OCI-LY1 (cell line): Measurements from ENCODE around the gene FAF1.

Source experiments
- H2AFZ ChIP-seq: fragments of 200-600 bp; sonication (generic), shearing (Covaris generic); 2 replicates; pipeline ENCODE4 v1.6.0; 2014; ENCODE audit warnings: antibody characterized with exemption, mild to moderate bottlenecking, low read length
- H3F3A ChIP-seq: fragments of 200-600 bp; sonication (generic), shearing (Covaris generic); 2 replicates; pipeline ENCODE4 v1.6.0; 2014; ENCODE audit warnings: mild to moderate bottlenecking, antibody characterized with exemption, low read length, moderate library complexity; ENCODE audit not compliant: insufficient read depth
- H3K27ac ChIP-seq: fragments of 200-600 bp; sonication (generic); 2 replicates; pipeline ENCODE4 v1.5.1; 2014; ENCODE audit warnings: low read length, mixed run types, mild to moderate bottlenecking, low read depth; ENCODE audit not compliant: poor library complexity, severe bottlenecking
- H3K27me3 ChIP-seq: fragments of 200-600 bp; sonication (generic); 2 replicates; pipeline ENCODE4 v1.6.0; 2014; ENCODE audit warnings: antibody characterized with exemption, mild to moderate bottlenecking, low read length, moderate library complexity; ENCODE audit not compliant: insufficient read depth
- H3K36me3 ChIP-seq: fragments of 200-600 bp; sonication (generic); 2 replicates; pipeline ENCODE4 v1.6.1; 2014; ENCODE audit warnings: mild to moderate bottlenecking, antibody characterized with exemption, low read length, moderate library complexity, mixed read lengths; ENCODE audit not compliant: insufficient read depth
- H3K4me1 ChIP-seq: fragments of 200-600 bp; sonication (generic); 2 replicates; pipeline ENCODE4 v1.5.1; 2014; ENCODE audit warnings: mild to moderate bottlenecking, low read length, moderate library complexity; ENCODE audit not compliant: insufficient read depth, severe bottlenecking
- H3K4me2 ChIP-seq: fragments of 200-600 bp; sonication (generic), shearing (Covaris generic); 2 replicates; pipeline ENCODE4 v1.6.1; 2014; ENCODE audit warnings: low read length
- H3K4me3 ChIP-seq: fragments of 200-600 bp; sonication (generic); 2 replicates; pipeline ENCODE4 v1.5.1; 2014; ENCODE audit warnings: low read length, low read depth, mild to moderate bottlenecking, mixed read lengths; ENCODE audit not compliant: poor library complexity, severe bottlenecking
- H3K79me2 ChIP-seq: fragments of 200-600 bp; shearing (Covaris generic); 2 replicates; pipeline ENCODE4 v1.6.1; 2016; ENCODE audit warnings: mixed run types, low read length, mixed read lengths; ENCODE audit not compliant: insufficient read depth
- H3K9ac ChIP-seq: fragments of 200-600 bp; sonication (generic), shearing (Covaris generic); 2 replicates; pipeline ENCODE4 v1.6.1; 2014; ENCODE audit warnings: mild to moderate bottlenecking, low read length, mixed read lengths
- H3K9me2 ChIP-seq: fragments of 200-600 bp; sonication (generic), shearing (Covaris generic); 2 replicates; pipeline ENCODE4 v1.6.1; 2014; ENCODE audit warnings: low read depth, mild to moderate bottlenecking, low read length, mixed read lengths
- H3K9me3 ChIP-seq: fragments of 200-600 bp; shearing (Covaris generic); 2 replicates; pipeline ENCODE4 v1.6.1; 2014; ENCODE audit warnings: low read length, mixed read lengths
- H4K20me1 ChIP-seq: fragments of 200-600 bp; sonication (generic), shearing (Covaris generic); 2 replicates; pipeline ENCODE4 v1.6.0; 2016; ENCODE audit warnings: mild to moderate bottlenecking, low read length; ENCODE audit not compliant: insufficient read depth
- CTCF ChIP-seq: fragments of 200-600 bp; sonication (generic), shearing (Covaris generic); IDR thresholded peaks from 2 replicates; pipeline ENCODE4 v1.5.1; 2017; ENCODE audit warnings: mild to moderate bottlenecking, antibody characterized with exemption, low read length, moderate library complexity, mixed read lengths
- EZH2 ChIP-seq: fragments of 200-600 bp; sonication (generic), shearing (Covaris generic); IDR thresholded peaks from 2 replicates; pipeline ENCODE4 v1.8.0; 2017; ENCODE audit warnings: borderline replicate concordance, mixed run types, mild to moderate bottlenecking, antibody characterized with exemption, low read length, moderate library complexity, mixed read lengths

The FAF1 gene

DNA sequence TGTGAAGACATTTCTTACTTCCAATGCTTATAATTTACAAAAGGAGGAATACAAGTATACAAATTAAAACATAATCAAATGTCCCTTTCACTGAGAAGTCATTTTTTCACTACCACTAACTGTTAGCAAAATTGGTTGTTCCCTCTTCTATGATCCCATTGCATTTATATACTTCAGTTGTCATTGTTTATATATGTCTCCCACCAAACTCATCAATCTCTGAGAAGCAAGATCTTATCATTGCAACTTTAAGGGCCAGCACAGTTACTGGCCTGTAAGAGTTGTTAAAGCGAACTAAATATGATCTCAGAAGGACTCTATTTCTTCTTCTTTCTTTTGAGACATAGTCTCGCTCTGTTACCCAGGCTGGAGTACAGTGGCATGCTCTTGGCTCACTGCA is 313.5 kb downstream of the FAF1 start:
- Histone ChIP-seq H3K27me3 (no peaks in the 10 kb centered on the region), H3K36me3 (peaks cover 7% of the 10 kb centered on the region; the same call in 1 of the 2 replicates), H3K4me2 (no peak overlapping the region), H3F3A (no peaks in the 10 kb centered on the region), H3K79me2 (no peaks in the 10 kb centered on the region), H3K9me3 (no peaks in the 10 kb centered on the region), H3K9ac (no peak overlapping the region), H3K27ac (no peak overlapping the region), H4K20me1 (no peaks in the 10 kb centered on the region), H2AFZ (no peak overlapping the region), H3K9me2 (no peaks in the 10 kb centered on the region), H3K4me1 (no peaks in the 10 kb centered on the region), H3K4me3 (no peak overlapping the region)
- TF ChIP-seq EZH2 (no peak), CTCF (no peak)

DNA sequence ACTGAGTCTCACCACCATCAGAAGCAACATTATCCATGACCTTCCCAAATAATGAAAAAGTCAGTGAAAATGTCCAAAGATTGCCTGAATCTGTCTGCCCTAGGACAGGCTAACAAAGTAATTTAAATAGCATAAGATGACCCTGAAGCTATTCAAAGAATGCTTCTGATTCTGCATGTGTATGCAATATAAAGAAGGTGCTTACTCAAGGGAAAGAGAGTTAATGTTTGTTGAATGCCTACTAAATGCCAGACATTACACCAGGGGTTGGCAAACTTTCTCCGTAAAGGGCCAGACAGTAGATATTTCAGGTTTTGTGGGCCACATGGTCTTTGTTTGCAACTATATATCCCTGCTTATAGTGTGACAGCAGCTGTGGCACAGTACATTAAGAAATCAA is 314.9 kb downstream of the FAF1 start:
- Histone ChIP-seq H3K79me2 (no peaks in the 10 kb centered on the region), H3F3A (no peaks in the 10 kb centered on the region), H3K27me3 (no peaks in the 10 kb centered on the region), H3K4me3 (no peak overlapping the region), H2AFZ (no peak overlapping the region), H3K27ac (no peak overlapping the region), H3K9ac (no peak overlapping the region), H3K36me3 (peaks cover 9% of the 10 kb centered on the region), H3K9me2 (no peaks in the 10 kb centered on the region), H4K20me1 (no peaks in the 10 kb centered on the region), H3K4me2 (no peak overlapping the region), H3K9me3 (no peaks in the 10 kb centered on the region), H3K4me1 (no peaks in the 10 kb centered on the region)
- TF ChIP-seq CTCF, result no peak
- no peak for TF ChIP-seq EZH2

- Histone ChIP-seq H3K79me2 (no peaks in the 10 kb centered on the region), H3K9ac (no peak overlapping the region), H3K4me2 (no peak overlapping the region), H3K27me3 (no peaks in the 10 kb centered on the region), H4K20me1 (no peaks in the 10 kb centered on the region), H3K4me1 (no peaks in the 10 kb centered on the region), H2AFZ (no peak overlapping the region), H3K36me3 (peaks cover 9% of the 10 kb centered on the region), H3K4me3 (no peak overlapping the region), H3K9me3 (no peaks in the 10 kb centered on the region), H3F3A (no peaks in the 10 kb centered on the region), H3K9me2 (no peaks in the 10 kb centered on the region), H3K27ac (no peak overlapping the region)
- no peak for TF ChIP-seq EZH2
- no peak for TF ChIP-seq CTCF
Observed at GRCh38 chr1:50644447-50645105, 315.5 kb downstream of the FAF1 start.
